Kidney (tissue), 14 donors: ENCODE data around the gene AGBL1. TPM values are rescaled to one million over a fixed set of nuclear protein-coding genes. Genes with fewer than 3 reads are reported as not detected.

ENCODE experiments used
- DNase-seq, 5 donors: peaks; one replicate each; pipeline ENCODE4 v3.0.0-alpha.2; 2013 to 2020
- FAIRE-seq: peaks from 2 replicates; lab custom pipeline; 2012; peaks lifted over from hg19 to GRCh38; lab: Jason Lieb, UNC
- H3K27ac ChIP-seq, 2 donors: one replicate each; pipeline ENCODE4 v1.7.0; 2013; ENCODE audit warnings: low read depth in 2 of 2, low read length in 2 of 2, inconsistent platforms in 1 of 2
- H3K27me3 ChIP-seq: one replicate; pipeline ENCODE4 v1.7.1; 2013; ENCODE audit warnings: low read length, inconsistent platforms; ENCODE audit not compliant: control insufficient read depth, insufficient read depth
- H3K36me3 ChIP-seq, 3 donors: one replicate each; pipeline versions ENCODE4 v1.7.0 to v1.7.1; 2013; ENCODE audit warnings: low read length in 3 of 3, control low read depth in 1 of 3, inconsistent platforms in 1 of 3; ENCODE audit not compliant: insufficient read depth in 3 of 3, control insufficient read depth in 2 of 3
- H3K4me1 ChIP-seq, 3 donors: one replicate each; pipeline versions ENCODE4 v1.7.0 to v1.7.1; 2013; ENCODE audit warnings: low read length in 3 of 3, inconsistent platforms in 1 of 3, low read depth in 1 of 3; ENCODE audit not compliant: control insufficient read depth in 2 of 3, insufficient read depth in 2 of 3
- H3K4me3 ChIP-seq, 3 donors: one replicate each; pipeline versions ENCODE4 v1.7.0 to v1.8.1; 2013; ENCODE audit warnings: low read length in 3 of 3, control low read depth in 1 of 3, inconsistent platforms in 1 of 3
- H3K9ac ChIP-seq, 3 donors: one replicate each; pipeline versions ENCODE4 v1.7.0 to v1.7.1; 2013; ENCODE audit warnings: low read length in 3 of 3, control low read depth in 1 of 3, inconsistent platforms in 1 of 3
- H3K9me3 ChIP-seq, 3 donors: one replicate each; pipeline versions ENCODE4 v1.7.0 to v1.7.1; 2013; ENCODE audit warnings: low read length in 3 of 3, control low read depth in 1 of 3, inconsistent platforms in 1 of 3; ENCODE audit not compliant: control insufficient read depth in 2 of 3, insufficient read depth in 1 of 3
- intact Hi-C: fragments of 100-400 bp; cut with DNase I; formaldehyde crosslinking; loops from one replicate; pipeline ENCODE4 v1.11.1; 2022
- polyA plus RNA-seq: library from polyadenylated mRNA; stranded (reverse); fragments of 350-450 nt; fragmentation: Illumina TruSeq; extraction: RNeasy Lipid Tissue Mini Kit (QIAGEN cat#74804); gene quantifications from one replicate; pipeline ENCODE4 v1.2.3, GENCODE V29; 2014; ENCODE audit warnings: low read depth, low replicate concordance; ENCODE audit not compliant: insufficient read depth
- total RNA-seq: library from RNA; stranded (reverse); fragmentation: NEBNext Ultra II Directional; extraction: Animal tissue kit (Norgen Biotek cat#: 25700); gene quantifications from one replicate; pipeline ENCODE4 v1.2.1, GENCODE V29; 2021
- TF ChIP-seq, protein P1 (sequence below): IDR thresholded peaks from 3 replicates; pipeline ENCODE4 v1.5.1; 2012; ENCODE audit warnings: mild to moderate bottlenecking, moderate library complexity, borderline replicate concordance; ENCODE audit not compliant: insufficient read depth; ENCODE audit errors: extremely low read depth
- donor health status: control.
- donor health status: control.
- donor health status: control.
- donor health status: control.
- donor health status: control.
- donor health status: DM: yes; HTN: yes; CAD: no.
- donor health status: Normal renal cell carcinoma (clear cell type).

Gene AGBL1
- total and polyA plus RNA-seq, 2 donors from 2014 or later: not detected

GRCh38 chr15:86959254-86959653 lies 879.6 kb downstream of the AGBL1 start:
- intact Hi-C loops: no loop called here
- no peak for FAIRE-seq

DNA sequence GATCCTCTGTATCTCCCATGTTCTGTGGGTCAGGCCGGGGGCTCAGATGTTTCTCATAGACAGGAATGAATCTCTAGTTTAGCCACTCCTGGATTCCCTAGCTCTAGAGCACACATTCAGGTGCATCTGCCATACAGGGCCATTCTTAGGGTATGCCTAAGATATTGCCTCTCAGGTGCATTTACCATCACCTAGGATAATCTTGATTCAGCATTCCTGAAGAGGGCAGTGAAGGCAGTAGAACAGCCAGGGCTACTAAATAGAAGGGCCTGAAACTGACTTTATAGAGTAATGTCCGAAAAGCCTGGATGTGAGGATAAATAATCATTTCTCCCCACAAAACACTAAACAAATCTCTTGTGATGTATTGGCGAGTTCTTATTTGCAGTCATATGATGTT lies 882.0 kb downstream of the AGBL1 start:
- FAIRE-seq (no peak), DNase-seq (no peak)
- TF ChIP-seq, protein P1, sequence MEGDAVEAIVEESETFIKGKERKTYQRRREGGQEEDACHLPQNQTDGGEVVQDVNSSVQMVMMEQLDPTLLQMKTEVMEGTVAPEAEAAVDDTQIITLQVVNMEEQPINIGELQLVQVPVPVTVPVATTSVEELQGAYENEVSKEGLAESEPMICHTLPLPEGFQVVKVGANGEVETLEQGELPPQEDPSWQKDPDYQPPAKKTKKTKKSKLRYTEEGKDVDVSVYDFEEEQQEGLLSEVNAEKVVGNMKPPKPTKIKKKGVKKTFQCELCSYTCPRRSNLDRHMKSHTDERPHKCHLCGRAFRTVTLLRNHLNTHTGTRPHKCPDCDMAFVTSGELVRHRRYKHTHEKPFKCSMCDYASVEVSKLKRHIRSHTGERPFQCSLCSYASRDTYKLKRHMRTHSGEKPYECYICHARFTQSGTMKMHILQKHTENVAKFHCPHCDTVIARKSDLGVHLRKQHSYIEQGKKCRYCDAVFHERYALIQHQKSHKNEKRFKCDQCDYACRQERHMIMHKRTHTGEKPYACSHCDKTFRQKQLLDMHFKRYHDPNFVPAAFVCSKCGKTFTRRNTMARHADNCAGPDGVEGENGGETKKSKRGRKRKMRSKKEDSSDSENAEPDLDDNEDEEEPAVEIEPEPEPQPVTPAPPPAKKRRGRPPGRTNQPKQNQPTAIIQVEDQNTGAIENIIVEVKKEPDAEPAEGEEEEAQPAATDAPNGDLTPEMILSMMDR: no peak
- intact Hi-C loops: no loop called here
- H3K4me1 ChIP-seq: no peaks in the 10 kb centered on the region
- no peaks in the 10 kb centered on the region for H3K27me3 ChIP-seq
- H3K4me3 ChIP-seq: no peak overlapping the region
- H3K9ac ChIP-seq: no peak overlapping the region
- no peaks in the 10 kb centered on the region for H3K9me3 ChIP-seq
- no peak overlapping the region for H3K27ac ChIP-seq
- no peaks in the 10 kb centered on the region for H3K36me3 ChIP-seq

More at GRCh38 chr15:86959254-86959653, 879.6 kb downstream of the AGBL1 start:
- no peaks in the 10 kb centered on the region for H3K36me3 ChIP-seq
- H3K4me1 ChIP-seq: no peaks in the 10 kb centered on the region
- no peaks in the 10 kb centered on the region for H3K9me3 ChIP-seq
- H3K9ac ChIP-seq: no peak overlapping the region
- H3K27me3 ChIP-seq: no peaks in the 10 kb centered on the region
- no peak overlapping the region for H3K27ac ChIP-seq
- DNase-seq: no peak
- H3K4me3 ChIP-seq: no peak overlapping the region
- TF ChIP-seq, protein P1: no peak

DNA sequence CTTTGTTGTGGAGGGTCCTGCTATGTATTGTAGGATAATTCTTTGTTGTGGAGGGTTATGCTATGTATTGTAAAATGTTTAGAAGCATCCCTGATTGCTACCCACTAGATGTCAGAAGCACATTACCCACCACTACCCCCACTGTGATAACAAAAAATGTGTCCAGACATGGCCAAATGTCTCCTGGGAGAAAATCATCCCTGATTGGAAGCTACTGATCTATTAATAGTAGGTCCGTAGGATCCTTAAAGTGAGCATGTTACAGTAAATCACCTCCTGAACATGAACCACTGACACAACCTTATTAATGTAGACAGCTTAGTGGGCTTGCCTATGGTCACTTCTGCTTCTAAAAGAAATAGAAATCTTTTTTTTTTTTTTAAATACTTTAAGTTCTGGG lies 884.6 kb downstream of the AGBL1 start:
- no peak overlapping the region for H3K4me3 ChIP-seq
- FAIRE-seq: no peak

DNA sequence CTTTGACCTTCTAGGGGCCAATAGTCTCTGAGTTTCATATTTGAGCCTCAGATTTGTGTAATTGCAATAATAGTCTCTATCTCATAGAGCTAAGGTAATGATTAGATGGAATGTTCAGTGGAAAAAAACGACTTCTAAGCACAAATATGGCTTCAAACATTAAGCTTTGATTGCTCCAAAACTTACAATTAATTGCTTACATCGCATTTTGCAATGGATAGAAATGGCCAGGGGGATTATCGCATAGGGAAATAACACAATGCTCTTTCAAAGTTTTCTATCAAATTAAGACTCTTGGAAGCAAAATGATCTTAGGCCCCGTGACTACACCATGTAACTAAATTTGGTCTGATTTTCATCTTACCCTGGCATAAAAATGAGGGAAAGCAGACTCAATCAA lies 888.6 kb downstream of the AGBL1 start:
- no peaks in the 10 kb centered on the region for H3K9me3 ChIP-seq
- no peak for DNase-seq
- no peak for FAIRE-seq
- no peak overlapping the region for H3K27ac ChIP-seq
- H3K36me3 ChIP-seq: no peaks in the 10 kb centered on the region
- intact Hi-C loops: no loop called here
- H3K9ac ChIP-seq: no peak overlapping the region
- no peaks in the 10 kb centered on the region for H3K4me1 ChIP-seq
- H3K4me3 ChIP-seq: no peak overlapping the region
- H3K27me3 ChIP-seq: no peaks in the 10 kb centered on the region
- TF ChIP-seq, protein P1: no peak

More for the DNA sequence above, 884.6 kb downstream of the AGBL1 start:
- Histone ChIP-seq H3K9me3 (no peaks in the 10 kb centered on the region), H3K4me1 (no peaks in the 10 kb centered on the region), H3K27me3 (no peaks in the 10 kb centered on the region), H3K9ac (no peak overlapping the region), H3K36me3 (no peaks in the 10 kb centered on the region), H3K27ac (no peak overlapping the region)
- DNase-seq: no peak
- TF ChIP-seq, protein P1: no peak
- intact Hi-C loops: no loop called here
